Activated CD8-positive, alpha-beta T cell treated with anti-CD3 and anti-CD28 coated beads for 36 hours (primary cell): ENCODE results near the gene DGKB. TPM values are rescaled to one million over a fixed set of nuclear protein-coding genes. Genes with fewer than 3 reads are reported as not detected.

Experiments used
- ATAC-seq: fragments of 200-7000 bp; cut with Tn5 transposase; one replicate; pipeline ENCODE4 v1.10.0; 2021; ENCODE audit warnings: mild to moderate bottlenecking, moderate library complexity
- CTCF ChIA-PET: fragments of 350-600 bp; sonication (Branson Sonifier 250); formaldehyde crosslinking; loops from one replicate; lab custom pipeline; 2021; ENCODE audit warnings: antibody characterized with exemption; lab: Charles Lee
- POLR2A ChIA-PET: fragments of 350-600 bp; sonication (Branson Sonifier 250); formaldehyde crosslinking; loops from one replicate; lab custom pipeline; 2021; ENCODE audit warnings: antibody characterized with exemption; lab: Charles Lee
- DNase-seq: peaks from one replicate; pipeline ENCODE4 v3.0.0-alpha.2; 2020
- H3K27ac Mint-ChIP-seq: one replicate; pipeline ENCODE4 v1.8.0; 2021; ENCODE audit warnings: mild to moderate bottlenecking, mixed read lengths
- H3K27me3 Mint-ChIP-seq: one replicate; pipeline ENCODE4 v1.8.0; 2021; ENCODE audit warnings: mixed read lengths
- H3K36me3 Mint-ChIP-seq: one replicate; pipeline ENCODE4 v1.8.0; 2021; ENCODE audit warnings: low read depth, mixed read lengths
- H3K4me1 Mint-ChIP-seq: one replicate; pipeline ENCODE4 v1.8.0; 2021; ENCODE audit warnings: low read depth, mixed read lengths
- H3K4me3 Mint-ChIP-seq: one replicate; pipeline ENCODE4 v1.8.0; 2021; ENCODE audit warnings: mild to moderate bottlenecking, moderate library complexity, mixed read lengths
- H3K9me3 Mint-ChIP-seq: one replicate; pipeline ENCODE4 v1.8.0; 2021; ENCODE audit warnings: mixed read lengths
- intact Hi-C: fragments of 100-400 bp; cut with micrococcal nuclease; formaldehyde crosslinking; loops from one replicate; pipeline ENCODE4 v1.10.0; 2022
- total RNA-seq, 2 experiments: library from RNA; stranded (reverse); gene quantifications; one replicate each; pipeline ENCODE4 v1.2.3, GENCODE V29; 2021
- TF ChIP-seq, protein P1 (sequence below): fragments of 200-600 bp; IDR thresholded peaks from one replicate; pipeline ENCODE4 v1.8.0; 2022; ENCODE audit warnings: antibody characterized with exemption, mild to moderate bottlenecking

The DGKB gene
- total RNA-seq, 2 experiments from 2014 or later, result not detected

DNA sequence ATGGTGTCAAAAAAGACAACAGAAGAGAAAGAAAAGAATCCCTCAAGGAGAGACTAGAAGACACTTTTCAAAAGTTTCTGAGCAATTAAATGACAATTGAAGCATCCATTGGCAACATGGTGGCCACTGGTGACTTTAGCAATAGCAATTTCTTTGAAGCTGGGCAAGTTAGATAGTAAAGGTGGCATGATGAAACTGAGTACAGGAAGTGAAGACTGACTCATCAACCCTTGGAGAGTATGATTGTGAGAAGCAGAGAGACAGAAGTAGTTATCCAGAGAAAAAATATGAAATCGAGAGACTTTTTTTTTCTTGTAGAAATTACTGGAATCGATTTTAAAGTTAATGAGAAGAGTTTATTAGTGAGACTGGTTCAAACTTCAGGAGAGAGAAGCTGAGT lies 52.5 kb downstream of the DGKB start:
- H3K27me3 Mint-ChIP-seq, result no peaks in the 10 kb centered on the region
- no peaks in the 10 kb centered on the region for H3K4me1 Mint-ChIP-seq
- ATAC-seq (no peak), DNase-seq (no peak)
- peaks cover 6% of the 10 kb centered on the region for H3K9me3 Mint-ChIP-seq
- no peak overlapping the region for H3K4me3 Mint-ChIP-seq
- TF ChIP-seq, protein P1, sequence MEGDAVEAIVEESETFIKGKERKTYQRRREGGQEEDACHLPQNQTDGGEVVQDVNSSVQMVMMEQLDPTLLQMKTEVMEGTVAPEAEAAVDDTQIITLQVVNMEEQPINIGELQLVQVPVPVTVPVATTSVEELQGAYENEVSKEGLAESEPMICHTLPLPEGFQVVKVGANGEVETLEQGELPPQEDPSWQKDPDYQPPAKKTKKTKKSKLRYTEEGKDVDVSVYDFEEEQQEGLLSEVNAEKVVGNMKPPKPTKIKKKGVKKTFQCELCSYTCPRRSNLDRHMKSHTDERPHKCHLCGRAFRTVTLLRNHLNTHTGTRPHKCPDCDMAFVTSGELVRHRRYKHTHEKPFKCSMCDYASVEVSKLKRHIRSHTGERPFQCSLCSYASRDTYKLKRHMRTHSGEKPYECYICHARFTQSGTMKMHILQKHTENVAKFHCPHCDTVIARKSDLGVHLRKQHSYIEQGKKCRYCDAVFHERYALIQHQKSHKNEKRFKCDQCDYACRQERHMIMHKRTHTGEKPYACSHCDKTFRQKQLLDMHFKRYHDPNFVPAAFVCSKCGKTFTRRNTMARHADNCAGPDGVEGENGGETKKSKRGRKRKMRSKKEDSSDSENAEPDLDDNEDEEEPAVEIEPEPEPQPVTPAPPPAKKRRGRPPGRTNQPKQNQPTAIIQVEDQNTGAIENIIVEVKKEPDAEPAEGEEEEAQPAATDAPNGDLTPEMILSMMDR, result no peak
- ChIA-PET CTCF (no interaction called here), POLR2A (no interaction called here)
- intact Hi-C loops, result no loop called here
- no peak overlapping the region for H3K27ac Mint-ChIP-seq
- no peaks in the 10 kb centered on the region for H3K36me3 Mint-ChIP-seq

DNA sequence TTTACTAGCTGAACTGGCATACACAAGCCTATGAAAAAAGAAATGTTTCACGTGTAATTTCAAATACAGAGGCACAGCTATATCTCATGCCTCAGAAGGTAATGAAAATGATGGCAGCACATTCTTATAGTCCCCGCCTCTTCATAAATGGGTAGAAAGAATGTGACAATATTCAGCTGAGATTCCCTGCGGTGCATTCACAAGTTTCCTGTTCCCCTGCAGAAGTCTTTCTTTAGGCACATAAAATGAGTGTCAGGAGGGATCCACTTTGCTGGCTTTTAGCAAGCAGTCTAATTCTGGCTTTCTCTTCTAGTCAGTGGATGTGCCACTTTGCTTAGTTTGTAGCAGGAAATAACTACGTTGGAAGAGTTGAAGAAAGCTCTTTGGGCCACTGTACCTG lies 56.1 kb downstream of the DGKB start:
- TF ChIP-seq, protein P1, result no peak
- DNase-seq (no peak), ATAC-seq (no peak)
- no peaks in the 10 kb centered on the region for H3K4me1 Mint-ChIP-seq
- H3K9me3 Mint-ChIP-seq, result peaks cover 4% of the 10 kb centered on the region
- no peak overlapping the region for H3K4me3 Mint-ChIP-seq
- intact Hi-C loops, result no loop called here
- CTCF ChIA-PET, result no interaction called here
- POLR2A ChIA-PET, result no interaction called here
- no peaks in the 10 kb centered on the region for H3K36me3 Mint-ChIP-seq
- H3K27ac Mint-ChIP-seq, result no peak overlapping the region
- H3K27me3 Mint-ChIP-seq, result no peaks in the 10 kb centered on the region

DNA sequence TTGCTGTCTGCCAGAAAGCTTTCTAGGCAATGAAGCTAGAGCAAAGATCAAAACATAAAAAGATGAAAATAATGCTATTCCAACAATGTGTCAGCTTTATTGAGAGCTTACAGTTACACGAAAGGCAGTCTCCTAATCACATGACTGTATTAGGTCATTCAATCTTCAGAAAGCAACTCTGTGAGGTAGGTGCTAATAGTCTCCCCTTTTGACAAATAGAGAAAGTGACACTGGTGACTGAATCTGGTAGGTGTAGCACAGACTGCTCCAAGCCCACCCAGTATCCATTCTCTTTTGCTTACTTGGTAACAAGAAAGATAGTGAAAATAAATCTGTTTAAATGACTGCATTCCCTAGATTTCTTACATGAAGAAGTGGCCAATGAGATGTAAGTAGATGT lies 58.8 kb downstream of the DGKB start:
- ChIA-PET CTCF (no interaction called here), POLR2A (no interaction called here)
- intact Hi-C loops, result no loop called here
- Mint-ChIP-seq H3K9me3 (peaks cover 3% of the 10 kb centered on the region), H3K36me3 (no peaks in the 10 kb centered on the region), H3K4me3 (no peak overlapping the region), H3K4me1 (no peaks in the 10 kb centered on the region), H3K27ac (no peak overlapping the region), H3K27me3 (no peaks in the 10 kb centered on the region)
- TF ChIP-seq, protein P1, result no peak
- ATAC-seq, result no peak
- DNase-seq, result no peak

DNA sequence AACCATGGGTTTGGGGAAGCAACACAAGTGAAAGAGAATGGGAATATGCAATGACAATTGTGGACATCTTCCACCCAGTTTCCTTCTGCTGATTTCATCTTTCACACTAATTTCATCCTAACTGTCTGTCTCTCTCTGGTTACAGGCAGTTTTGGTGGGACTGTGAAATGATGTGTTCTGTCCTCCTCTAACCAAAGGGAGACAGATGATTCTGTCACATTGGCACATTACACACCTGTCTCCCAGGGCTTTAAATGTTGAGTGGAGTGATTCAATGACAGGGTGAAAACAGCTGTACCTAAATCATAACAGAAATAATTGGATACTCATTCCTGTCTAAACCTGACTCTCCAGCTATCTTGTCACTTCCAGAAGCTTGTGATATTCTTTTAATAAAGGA lies 60.0 kb downstream of the DGKB start:
- no peak for ATAC-seq
- DNase-seq, result no peak
- H3K4me1 Mint-ChIP-seq, result no peaks in the 10 kb centered on the region
- ChIA-PET CTCF (no interaction called here), POLR2A (no interaction called here)
- no peaks in the 10 kb centered on the region for H3K27me3 Mint-ChIP-seq
- peaks cover 3% of the 10 kb centered on the region for H3K9me3 Mint-ChIP-seq
- H3K27ac Mint-ChIP-seq, result no peak overlapping the region
- no peaks in the 10 kb centered on the region for H3K36me3 Mint-ChIP-seq
- intact Hi-C loops, result no loop called here
- no peak overlapping the region for H3K4me3 Mint-ChIP-seq
- TF ChIP-seq, protein P1, result no peak

DNA sequence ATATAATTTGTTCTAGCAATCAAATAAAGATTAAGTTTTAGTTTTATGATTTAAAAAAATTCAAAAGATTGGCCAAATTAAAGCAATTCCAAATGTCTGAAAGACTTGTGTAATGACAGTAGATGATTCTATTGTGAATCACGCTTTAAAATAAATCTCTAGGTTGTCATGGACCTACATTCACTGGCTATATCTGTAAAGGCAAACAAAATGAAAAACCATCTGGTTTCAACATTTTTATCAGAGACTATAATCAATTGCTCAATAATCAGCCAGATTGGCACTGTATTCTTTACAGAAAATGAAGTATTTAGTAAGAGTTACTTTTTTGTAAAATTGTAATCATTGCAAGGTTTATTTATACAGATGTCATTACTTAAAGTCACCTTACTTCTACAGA lies 60.7 kb downstream of the DGKB start:
- Mint-ChIP-seq H3K4me3 (no peak overlapping the region), H3K36me3 (no peaks in the 10 kb centered on the region), H3K4me1 (no peaks in the 10 kb centered on the region), H3K9me3 (peaks cover 3% of the 10 kb centered on the region), H3K27ac (no peak overlapping the region), H3K27me3 (no peaks in the 10 kb centered on the region)
- TF ChIP-seq, protein P1, result no peak
- ChIA-PET CTCF (no interaction called here), POLR2A (no interaction called here)
- intact Hi-C loops, result no loop called here
- no peak for ATAC-seq
- no peak for DNase-seq
